SK-N-SH treated with all-trans-retinoic acid at 6 μM for 48 hours (cell line): Measurements from ENCODE around the gene NPPB.

Experiments used
- PATZ1 ChIP-seq: fragments of 250-450 bp; sonication (Bioruptor Pico); IDR thresholded peaks from 2 replicates; pipeline ENCODE4 v1.8.0; 2020; ENCODE audit warnings: mild to moderate bottlenecking, moderate library complexity, borderline replicate concordance
- POU6F1 ChIP-seq: fragments of 250-450 bp; sonication (Bioruptor Pico); IDR thresholded peaks from 2 replicates; pipeline ENCODE4 v1.8.0; 2021; ENCODE audit warnings: low read depth, mild to moderate bottlenecking, moderate library complexity, borderline replicate concordance
- PPARA ChIP-seq: fragments of 250-450 bp; sonication (Bioruptor Pico); IDR thresholded peaks from 2 replicates; pipeline ENCODE4 v1.5.0; 2020; ENCODE audit warnings: mild to moderate bottlenecking, borderline replicate concordance
- TOX ChIP-seq: fragments of 250-450 bp; sonication (Bioruptor Pico); IDR thresholded peaks from 2 replicates; pipeline ENCODE4 v1.8.0; 2021; ENCODE audit warnings: mild to moderate bottlenecking, moderate library complexity, borderline replicate concordance
- ZFP3 ChIP-seq: fragments of 250-450 bp; sonication (Bioruptor Pico); IDR thresholded peaks from 2 replicates; pipeline ENCODE4 v1.5.0; 2020; ENCODE audit warnings: mild to moderate bottlenecking, moderate library complexity
- ZFP30 ChIP-seq: fragments of 450-650 bp; formaldehyde crosslinking; IDR thresholded peaks from 2 replicates; pipeline ENCODE4 v1.5.0; 2022; ENCODE audit warnings: mild to moderate bottlenecking, moderate library complexity

GRCh38 chr1:11828511-11828910 lies 30.2 kb downstream of the NPPB start:
- TF ChIP-seq PPARA (CRISPR knock-in tag) = no peak
- TF ChIP-seq PATZ1 (CRISPR knock-in tag) = no peak
- no peak for TF ChIP-seq ZFP3 (CRISPR knock-in tag)
- no peak for TF ChIP-seq TOX (CRISPR knock-in tag)
- TF ChIP-seq ZFP30 (CRISPR knock-in tag) = no peak
- no peak for TF ChIP-seq POU6F1
